Measurements from ENCODE around the gene KIF3C. TPM values are rescaled to one million over a fixed set of nuclear protein-coding genes. Genes with fewer than 3 reads are reported as not detected.
"Not testable (repeated sequence)": the region's sequence is repeated elsewhere in the genome, so short reads cannot be mapped to it uniquely, and the experiment has no call there.

The KIF3C gene
- total RNA-seq (2014; rRNA removed; shearing (Covaris generic)) = 1.9 and 3.2 TPM in 2 replicates

- DNase-seq (ENCODE audit: low spot score) = peak; percentile 67
Measured at GRCh38 chr2:25982273-25982967, at the start of gene KIF3C. TSS of gene KIF3C (minus strand) at chr2:25982497. CDS start at chr2:25981917, 580 bp downstream.

- not testable (repeated sequence) for DNase-seq (ENCODE audit: low spot score)
Measured at GRCh38 chr2:26028083-26028482, 45.8 kb upstream of the KIF3C start.

GRCh38 chr2:26025509-26025908 lies 43.2 kb upstream of the KIF3C start:
- DNase-seq (ENCODE audit: low spot score) = no peak

- DNase-seq (ENCODE audit: low spot score) = no peak
Measured at GRCh38 chr2:26024260-26024659, 42.0 kb upstream of the KIF3C start.

- no peak for DNase-seq (ENCODE audit: low spot score)
Measured at GRCh38 chr2:26020231-26020640, 37.9 kb upstream of the KIF3C start.

GRCh38 chr2:26018184-26019055 lies 36.1 kb upstream of the KIF3C start:
- peak; percentile 71 for DNase-seq (ENCODE audit: low spot score)

- no peak for DNase-seq (ENCODE audit: low spot score)
Measured at GRCh38 chr2:26017464-26018183, 35.3 kb upstream of the KIF3C start.

- not testable (repeated sequence) for DNase-seq (ENCODE audit: low spot score)
Measured at GRCh38 chr2:26016706-26017045, 34.4 kb upstream of the KIF3C start.

- DNase-seq (ENCODE audit: low spot score) = no peak
Measured at GRCh38 chr2:26016012-26016705, 33.9 kb upstream of the KIF3C start.

- no peak for DNase-seq (ENCODE audit: low spot score)
Measured at GRCh38 chr2:26013668-26014067, 31.4 kb upstream of the KIF3C start.

- DNase-seq (ENCODE audit: low spot score) = peak; percentile 95
Measured at GRCh38 chr2:26011990-26012856, 29.9 kb upstream of the KIF3C start.

GRCh38 chr2:26011609-26011989 lies 29.3 kb upstream of the KIF3C start:
- no peak for DNase-seq (ENCODE audit: low spot score)

GRCh38 chr2:26010943-26011342 lies 28.6 kb upstream of the KIF3C start:
- no peak for DNase-seq (ENCODE audit: low spot score)

- DNase-seq (ENCODE audit: low spot score) = peak; percentile 25
Measured at GRCh38 chr2:26009567-26009963, 27.3 kb upstream of the KIF3C start.

- DNase-seq (ENCODE audit: low spot score) = peak; percentile 83
Measured at GRCh38 chr2:26008851-26009566, 26.7 kb upstream of the KIF3C start.

- no peak for DNase-seq (ENCODE audit: low spot score)
Measured at GRCh38 chr2:26008095-26008494, 25.8 kb upstream of the KIF3C start.

- peak; percentile 50 for DNase-seq (ENCODE audit: low spot score)
Measured at GRCh38 chr2:26002632-26003310, 20.5 kb upstream of the KIF3C start.

GRCh38 chr2:26001743-26002351 lies 19.6 kb upstream of the KIF3C start:
- DNase-seq (ENCODE audit: low spot score) = no peak

GRCh38 chr2:26000561-26001082 lies 18.3 kb upstream of the KIF3C start:
- DNase-seq (ENCODE audit: low spot score) = peak; percentile 62
